ENCODE results near the gene AFAP1.

Gene AFAP1

DNA sequence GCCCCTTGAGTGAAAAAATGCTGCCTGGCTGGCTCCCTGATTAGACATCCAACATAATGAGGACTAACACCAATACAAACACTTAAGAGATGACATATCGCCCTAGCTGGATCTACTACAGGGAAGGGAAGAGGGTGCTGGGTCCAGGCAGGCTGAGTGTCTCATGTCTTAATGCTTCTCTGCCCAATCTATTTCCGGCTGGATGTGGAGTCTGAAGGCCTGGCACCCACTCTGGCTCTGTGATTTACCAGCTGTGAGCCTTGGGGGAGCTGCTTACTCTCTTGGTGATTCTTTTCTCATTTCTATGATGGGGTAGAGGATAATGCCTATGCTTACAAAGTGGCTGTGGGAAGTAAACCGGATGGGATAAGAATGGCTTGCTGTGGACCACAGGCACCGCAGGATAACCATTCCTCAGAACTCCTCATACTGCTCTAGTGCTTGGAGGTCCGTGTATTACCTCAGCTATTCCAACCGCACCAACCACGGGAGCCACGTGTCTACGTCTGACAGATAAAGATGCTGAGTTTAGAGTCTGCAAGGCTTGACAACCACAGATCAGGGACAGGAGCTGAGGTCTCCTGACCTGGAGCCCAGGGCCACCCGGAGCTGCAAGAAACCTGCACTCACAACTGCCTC lies 161.7 kb downstream of the AFAP1 start:
- TF ChIP-seq, protein P1, sequence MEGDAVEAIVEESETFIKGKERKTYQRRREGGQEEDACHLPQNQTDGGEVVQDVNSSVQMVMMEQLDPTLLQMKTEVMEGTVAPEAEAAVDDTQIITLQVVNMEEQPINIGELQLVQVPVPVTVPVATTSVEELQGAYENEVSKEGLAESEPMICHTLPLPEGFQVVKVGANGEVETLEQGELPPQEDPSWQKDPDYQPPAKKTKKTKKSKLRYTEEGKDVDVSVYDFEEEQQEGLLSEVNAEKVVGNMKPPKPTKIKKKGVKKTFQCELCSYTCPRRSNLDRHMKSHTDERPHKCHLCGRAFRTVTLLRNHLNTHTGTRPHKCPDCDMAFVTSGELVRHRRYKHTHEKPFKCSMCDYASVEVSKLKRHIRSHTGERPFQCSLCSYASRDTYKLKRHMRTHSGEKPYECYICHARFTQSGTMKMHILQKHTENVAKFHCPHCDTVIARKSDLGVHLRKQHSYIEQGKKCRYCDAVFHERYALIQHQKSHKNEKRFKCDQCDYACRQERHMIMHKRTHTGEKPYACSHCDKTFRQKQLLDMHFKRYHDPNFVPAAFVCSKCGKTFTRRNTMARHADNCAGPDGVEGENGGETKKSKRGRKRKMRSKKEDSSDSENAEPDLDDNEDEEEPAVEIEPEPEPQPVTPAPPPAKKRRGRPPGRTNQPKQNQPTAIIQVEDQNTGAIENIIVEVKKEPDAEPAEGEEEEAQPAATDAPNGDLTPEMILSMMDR (IDR thresholded peaks at IDR 0.05; ENCODE audit: low read depth, low read length) = no peak
- H3K4me3 ChIP-seq (replicated peaks in 1 of 2; ENCODE audit: low read depth in 2 of 2, low read length in 2 of 2) = no peak overlapping the region
- no peak for DNase-seq (ENCODE audit: low read depth in 2 of 2)

DNA sequence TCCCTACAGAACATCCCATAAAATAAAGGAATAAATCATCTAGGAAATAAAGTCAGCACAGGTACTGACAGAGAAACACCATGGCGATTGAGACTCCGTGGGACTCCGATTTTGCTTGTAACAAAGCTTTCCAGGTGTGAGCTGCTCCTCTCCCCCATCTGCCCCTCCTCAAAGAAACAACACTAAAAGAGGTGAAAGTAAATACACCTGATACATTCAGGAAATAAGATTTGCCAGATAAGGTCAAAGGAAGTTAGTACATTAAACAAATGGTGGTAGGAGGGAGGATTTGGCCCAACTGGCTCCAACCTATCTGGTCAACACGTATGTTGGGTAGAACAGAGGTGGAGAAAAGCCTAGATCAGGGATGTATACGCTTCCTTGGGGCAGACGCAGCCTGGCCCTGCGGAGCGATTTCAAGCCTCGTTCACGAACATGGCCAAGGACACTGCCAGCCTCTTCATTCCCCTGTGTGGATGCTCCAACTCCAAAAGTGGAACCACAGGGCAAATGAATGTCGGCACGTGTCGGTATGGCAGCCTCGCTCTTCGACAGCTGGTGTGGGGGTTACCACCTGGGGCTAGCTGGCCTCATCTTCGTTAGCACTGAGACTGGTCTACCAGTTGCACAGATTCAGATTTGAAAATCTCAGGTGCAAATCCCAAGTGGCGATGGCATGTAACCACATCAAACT lies 162.5 kb downstream of the AFAP1 start:
- TF ChIP-seq, protein P1 (IDR thresholded peaks at IDR 0.05; ENCODE audit: low read depth, low read length) = no peak
- H3K4me3 ChIP-seq (replicated peaks in 1 of 2; ENCODE audit: low read depth in 2 of 2, low read length in 2 of 2) = no peak overlapping the region
- DNase-seq (ENCODE audit: low read depth in 2 of 2) = no peak

DNA sequence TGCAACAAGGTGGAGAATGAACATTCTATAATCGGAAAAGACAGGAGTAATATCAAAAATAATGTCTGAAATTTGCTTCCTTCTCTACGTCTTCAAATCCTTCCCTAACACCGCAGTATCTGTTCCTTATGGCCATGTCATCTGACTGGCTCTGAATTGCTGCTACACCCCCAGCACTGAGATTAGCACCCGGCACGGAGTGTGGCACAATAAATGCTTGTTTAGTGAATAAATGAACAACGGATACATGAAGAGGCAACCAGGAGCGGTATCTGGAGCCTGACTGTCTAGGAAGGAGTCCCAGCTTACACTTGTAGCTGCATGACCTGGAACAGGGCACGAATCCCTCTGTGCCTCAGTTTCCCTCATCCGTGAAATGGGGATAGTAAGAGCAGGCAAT lies 164.3 kb downstream of the AFAP1 start:
- TF ChIP-seq, protein P1 (IDR thresholded peaks at IDR 0.05; ENCODE audit: low read depth, low read length) = no peak
- DNase-seq (ENCODE audit: low read depth in 2 of 2) = no peak
- no peak overlapping the region for H3K4me3 ChIP-seq (replicated peaks in 1 of 2; ENCODE audit: low read depth in 2 of 2, low read length in 2 of 2)

DNA sequence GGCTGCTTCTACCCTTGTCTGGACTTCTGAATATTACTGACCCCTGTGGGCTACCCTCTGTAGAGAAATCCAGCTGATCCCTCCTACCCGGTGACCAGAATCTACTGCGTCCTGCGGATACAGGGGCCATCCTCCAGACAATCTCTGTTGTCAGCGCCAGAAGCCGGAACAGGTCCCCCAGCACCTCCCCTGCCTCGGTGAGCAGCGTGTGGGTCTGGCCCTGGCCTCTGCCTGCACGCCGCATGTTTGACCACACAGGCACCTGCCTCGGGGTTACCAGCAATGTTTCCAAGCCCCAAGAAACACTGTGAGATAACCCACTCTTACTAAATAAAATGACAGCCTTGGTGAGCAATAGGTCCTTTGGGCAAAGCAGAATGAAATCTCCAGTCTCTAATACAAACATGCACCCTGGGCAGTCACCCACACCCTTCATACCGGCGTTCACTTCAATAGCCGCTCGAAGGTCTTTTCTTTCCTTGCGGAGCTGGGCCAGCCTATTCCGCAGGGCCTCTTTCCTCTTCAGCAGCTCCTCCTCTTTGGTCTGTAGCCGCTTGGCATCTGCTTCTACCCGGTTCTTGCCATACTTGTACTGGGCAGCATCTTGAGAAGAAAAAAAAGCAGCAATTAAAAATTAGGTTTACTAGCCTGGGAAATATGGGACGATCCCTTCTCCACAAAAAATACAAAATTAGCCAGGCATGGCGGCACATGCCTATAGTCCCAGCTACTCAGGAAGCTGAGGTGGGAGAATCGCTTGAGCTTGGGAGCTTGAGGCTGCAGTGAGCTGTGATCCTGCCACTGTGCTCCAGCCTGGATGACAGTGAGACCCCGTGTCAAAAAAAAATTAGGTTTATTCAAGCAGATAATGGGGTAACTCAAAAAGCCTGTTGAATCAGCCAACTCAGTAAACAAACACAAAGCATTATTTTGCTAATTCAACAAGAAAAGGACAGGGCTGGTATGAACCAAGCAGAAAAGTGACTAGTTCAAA lies 165.1 kb downstream of the AFAP1 start:
- H3K4me3 ChIP-seq (replicated peaks in 1 of 2; ENCODE audit: low read depth in 2 of 2, low read length in 2 of 2) = no peak overlapping the region
- no peak for DNase-seq (ENCODE audit: low read depth in 2 of 2)
- TF ChIP-seq, protein P1 (IDR thresholded peaks at IDR 0.05; ENCODE audit: low read depth, low read length) = no peak

DNA sequence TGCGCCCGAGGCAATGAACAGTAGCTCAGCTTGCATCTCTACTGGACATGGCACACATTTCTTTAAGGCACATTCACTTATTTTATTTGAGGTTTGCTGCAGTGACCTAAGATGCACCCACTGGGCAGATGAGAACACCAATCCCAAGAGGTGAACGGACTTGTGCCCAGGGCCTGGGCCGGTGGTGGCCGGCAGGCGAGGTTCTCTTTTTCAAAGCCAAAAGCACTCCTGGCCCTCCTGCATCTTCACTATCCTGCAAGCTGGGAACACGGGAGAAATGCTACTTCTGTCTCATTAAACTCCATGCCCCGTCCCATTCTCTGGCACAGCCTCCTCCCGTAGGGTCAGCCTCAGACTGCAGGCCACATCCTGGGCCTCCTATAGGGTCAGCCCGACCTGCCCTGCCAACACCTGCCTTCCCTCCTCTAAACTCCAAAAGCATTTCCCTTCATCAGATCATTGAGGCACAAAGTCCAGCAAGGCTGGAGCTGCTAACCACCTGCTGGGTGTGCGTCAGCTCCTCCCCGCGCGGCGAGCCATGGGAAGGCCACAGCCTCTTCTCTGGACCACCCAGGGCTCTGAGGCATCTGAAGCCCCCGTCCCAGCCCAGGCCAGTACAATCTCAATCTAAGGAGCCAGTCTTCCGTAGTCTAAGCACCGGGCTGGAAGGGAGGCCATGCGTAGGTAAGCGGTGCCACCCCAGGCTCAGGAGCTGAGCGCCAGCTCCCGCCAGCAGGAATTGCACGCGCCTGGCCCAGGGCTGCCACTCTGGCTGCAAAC lies 166.1 kb downstream of the AFAP1 start:
- H3K4me3 ChIP-seq (replicated peaks in 1 of 2; ENCODE audit: low read depth in 2 of 2, low read length in 2 of 2) = no peak overlapping the region
- no peak for DNase-seq (ENCODE audit: low read depth in 2 of 2)
- TF ChIP-seq, protein P1 (IDR thresholded peaks at IDR 0.05; ENCODE audit: low read depth, low read length) = no peak
